GM10266 (cell line): Measurements from ENCODE around the gene ATP13A2.

ENCODE experiments used
- DNase-seq: peaks from one replicate; pipeline ENCODE4 v3.0.0; 2012; ENCODE audit errors: extremely low spot score
- TF ChIP-seq, protein P1 (sequence below): IDR thresholded peaks from 2 replicates; pipeline ENCODE4 v1.5.1; 2012; ENCODE audit warnings: mild to moderate bottlenecking, low read depth; ENCODE audit not compliant: control insufficient read depth, insufficient read depth; ENCODE audit errors: missing control alignments

ATP13A2 gene

DNA sequence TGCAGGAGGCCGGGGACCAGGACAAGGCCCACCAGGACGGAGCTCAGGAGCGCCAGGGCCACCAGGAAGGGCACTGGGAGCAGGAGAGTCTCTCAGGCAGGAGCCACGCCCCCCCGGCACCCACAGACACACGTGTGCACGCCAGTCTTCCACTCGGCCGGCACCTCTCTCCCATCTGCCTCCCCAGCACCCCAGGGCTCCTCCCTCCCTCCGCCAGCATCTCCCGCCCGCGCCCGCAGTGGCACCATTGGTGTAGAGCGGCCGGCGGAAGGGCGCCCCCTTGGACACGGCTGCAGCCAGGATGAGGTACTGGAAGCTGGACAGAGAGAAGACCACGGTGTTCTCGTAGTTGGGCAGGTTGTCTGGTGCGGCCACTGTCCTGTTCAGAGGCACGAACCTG lies 25.2 kb downstream of the ATP13A2 start:
- TF ChIP-seq, protein P1, sequence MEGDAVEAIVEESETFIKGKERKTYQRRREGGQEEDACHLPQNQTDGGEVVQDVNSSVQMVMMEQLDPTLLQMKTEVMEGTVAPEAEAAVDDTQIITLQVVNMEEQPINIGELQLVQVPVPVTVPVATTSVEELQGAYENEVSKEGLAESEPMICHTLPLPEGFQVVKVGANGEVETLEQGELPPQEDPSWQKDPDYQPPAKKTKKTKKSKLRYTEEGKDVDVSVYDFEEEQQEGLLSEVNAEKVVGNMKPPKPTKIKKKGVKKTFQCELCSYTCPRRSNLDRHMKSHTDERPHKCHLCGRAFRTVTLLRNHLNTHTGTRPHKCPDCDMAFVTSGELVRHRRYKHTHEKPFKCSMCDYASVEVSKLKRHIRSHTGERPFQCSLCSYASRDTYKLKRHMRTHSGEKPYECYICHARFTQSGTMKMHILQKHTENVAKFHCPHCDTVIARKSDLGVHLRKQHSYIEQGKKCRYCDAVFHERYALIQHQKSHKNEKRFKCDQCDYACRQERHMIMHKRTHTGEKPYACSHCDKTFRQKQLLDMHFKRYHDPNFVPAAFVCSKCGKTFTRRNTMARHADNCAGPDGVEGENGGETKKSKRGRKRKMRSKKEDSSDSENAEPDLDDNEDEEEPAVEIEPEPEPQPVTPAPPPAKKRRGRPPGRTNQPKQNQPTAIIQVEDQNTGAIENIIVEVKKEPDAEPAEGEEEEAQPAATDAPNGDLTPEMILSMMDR: no peak

DNA sequence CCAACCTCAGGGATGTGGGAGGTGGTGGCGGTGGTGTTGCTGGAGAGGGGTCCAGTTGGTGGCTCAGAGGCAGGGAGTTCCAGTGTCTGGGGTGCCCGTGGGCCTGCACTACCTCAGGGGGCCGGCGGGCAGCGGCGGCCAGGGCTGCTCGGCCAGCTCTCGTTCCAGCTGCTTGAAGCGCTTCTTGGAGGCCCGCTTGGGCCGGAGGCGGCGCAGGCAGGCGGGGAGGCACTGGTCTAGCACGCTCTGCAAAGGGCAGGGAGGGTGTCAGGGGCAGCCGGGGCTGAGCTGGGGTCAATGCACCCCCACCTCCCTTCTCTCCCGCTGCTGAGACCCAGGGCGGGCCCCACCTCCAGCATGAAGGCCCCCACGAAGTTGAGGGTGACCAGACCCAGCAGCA lies 25.6 kb downstream of the ATP13A2 start:
- TF ChIP-seq, protein P1: no peak

More for the DNA sequence above, 25.2 kb downstream of the ATP13A2 start:
- DNase-seq: no peak

GRCh38 chr1:16984717-16985116 lies 27.0 kb downstream of the ATP13A2 start:
- no peak for DNase-seq

More for the DNA sequence above, 25.6 kb downstream of the ATP13A2 start:
- no peak for DNase-seq

DNA sequence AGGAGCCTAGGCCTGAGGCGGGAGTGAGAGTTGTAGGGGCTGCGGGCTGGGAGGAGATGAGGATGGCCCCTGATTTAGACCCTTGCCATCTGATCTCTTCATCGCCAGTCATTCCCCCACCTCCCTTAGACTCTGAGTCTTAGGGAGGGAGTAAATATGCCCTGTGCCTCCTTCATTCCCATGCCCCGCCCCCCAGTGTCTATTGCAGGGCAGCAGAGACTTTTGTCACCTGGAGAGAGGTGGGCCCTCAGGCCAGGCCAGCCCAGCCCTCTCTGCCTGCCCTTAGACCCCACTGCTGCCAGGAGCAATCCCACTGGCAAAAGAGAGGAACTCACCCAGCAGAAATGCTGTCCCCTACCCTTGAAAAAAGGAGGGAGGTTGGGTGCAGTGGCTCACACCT lies 28.1 kb downstream of the ATP13A2 start:
- no peak for DNase-seq
- TF ChIP-seq, protein P1: no peak

More at GRCh38 chr1:16984717-16985116, 27.0 kb downstream of the ATP13A2 start:
- TF ChIP-seq, protein P1: no peak

DNA sequence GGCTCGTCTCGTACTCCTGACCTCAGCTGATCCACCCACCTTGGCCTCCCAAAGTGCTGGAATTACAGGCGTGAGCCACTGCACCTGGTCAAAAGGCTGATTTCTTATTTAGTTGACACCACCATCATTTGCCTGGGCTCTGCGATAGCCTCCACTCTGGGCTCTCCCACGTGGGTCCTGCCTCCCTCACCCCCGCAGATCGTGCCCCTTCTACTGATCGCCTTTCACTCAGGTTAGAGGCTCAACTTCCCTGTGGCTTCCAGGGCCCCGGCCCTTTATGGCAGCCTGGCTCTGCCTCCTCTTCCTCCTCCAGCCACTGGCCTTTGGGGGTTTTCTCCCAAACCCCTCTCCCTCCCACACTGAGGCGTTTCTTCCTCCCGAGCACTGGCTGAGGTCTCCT lies 28.8 kb downstream of the ATP13A2 start:
- TF ChIP-seq, protein P1: no peak

GRCh38 chr1:16981269-16981849 lies 30.4 kb downstream of the ATP13A2 start:
- TF ChIP-seq, protein P1: no peak
- DNase-seq: no peak

More for the DNA sequence above, 28.8 kb downstream of the ATP13A2 start:
- DNase-seq: no peak

- TF ChIP-seq, protein P1: no peak
- DNase-seq: no peak
Observed at GRCh38 chr1:16980473-16981268, 31.1 kb downstream of the ATP13A2 start, which contains the start of gene MFAP2. MFAP2 (minus strand) TSS chr1:16980620; CDS start chr1:16978273, 2,347 bp downstream.
